AG09319 (cell line): ENCODE measurements around the gene RYR3.

Experiments used
- DNase-seq: peaks from one replicate; pipeline ENCODE4 v3.0.0-alpha.2; 2010; ENCODE audit warnings: low read depth; ENCODE audit errors: extremely low read depth
- TF ChIP-seq, protein P1 (sequence below): IDR thresholded peaks from 2 replicates; pipeline ENCODE4 v1.5.1; 2011; ENCODE audit warnings: low read depth, mild to moderate bottlenecking, inconsistent platforms, low read length, moderate library complexity

RYR3 gene

DNA sequence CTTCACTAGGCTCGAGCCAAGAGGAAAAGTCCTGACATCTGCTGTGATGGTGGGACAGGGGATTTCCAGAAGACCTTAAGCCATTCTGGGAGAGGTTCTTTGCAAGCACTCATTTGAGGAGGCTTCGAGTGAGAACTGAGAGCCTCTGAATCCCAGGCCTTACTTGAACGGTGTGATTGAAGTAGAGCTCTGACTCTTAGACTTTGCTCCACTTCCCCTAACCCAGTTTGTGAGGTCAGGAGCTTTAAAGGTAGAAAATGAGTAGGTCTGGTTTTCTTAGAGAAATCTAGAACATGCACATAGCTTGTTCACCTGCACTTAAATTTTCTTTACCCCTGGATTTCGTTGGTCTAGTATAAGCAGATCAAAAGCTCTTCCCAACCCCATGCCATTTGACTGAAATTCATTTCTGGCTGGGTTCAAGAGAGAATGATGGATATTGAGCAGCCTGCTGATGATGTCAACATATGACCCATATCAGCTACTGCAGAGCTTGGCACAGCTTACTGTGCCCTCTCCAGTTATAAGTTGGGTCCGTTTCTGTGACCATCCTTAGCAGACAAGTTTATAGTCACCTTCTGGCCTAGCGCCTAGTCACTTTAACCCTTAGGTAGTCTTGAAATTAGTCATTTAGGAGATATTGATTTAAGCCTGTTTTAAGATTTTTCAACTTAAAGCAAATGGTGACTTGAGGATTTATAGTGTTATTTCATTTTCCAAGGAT, 428.3 kb downstream of the RYR3 start:
- TF ChIP-seq, protein P1, sequence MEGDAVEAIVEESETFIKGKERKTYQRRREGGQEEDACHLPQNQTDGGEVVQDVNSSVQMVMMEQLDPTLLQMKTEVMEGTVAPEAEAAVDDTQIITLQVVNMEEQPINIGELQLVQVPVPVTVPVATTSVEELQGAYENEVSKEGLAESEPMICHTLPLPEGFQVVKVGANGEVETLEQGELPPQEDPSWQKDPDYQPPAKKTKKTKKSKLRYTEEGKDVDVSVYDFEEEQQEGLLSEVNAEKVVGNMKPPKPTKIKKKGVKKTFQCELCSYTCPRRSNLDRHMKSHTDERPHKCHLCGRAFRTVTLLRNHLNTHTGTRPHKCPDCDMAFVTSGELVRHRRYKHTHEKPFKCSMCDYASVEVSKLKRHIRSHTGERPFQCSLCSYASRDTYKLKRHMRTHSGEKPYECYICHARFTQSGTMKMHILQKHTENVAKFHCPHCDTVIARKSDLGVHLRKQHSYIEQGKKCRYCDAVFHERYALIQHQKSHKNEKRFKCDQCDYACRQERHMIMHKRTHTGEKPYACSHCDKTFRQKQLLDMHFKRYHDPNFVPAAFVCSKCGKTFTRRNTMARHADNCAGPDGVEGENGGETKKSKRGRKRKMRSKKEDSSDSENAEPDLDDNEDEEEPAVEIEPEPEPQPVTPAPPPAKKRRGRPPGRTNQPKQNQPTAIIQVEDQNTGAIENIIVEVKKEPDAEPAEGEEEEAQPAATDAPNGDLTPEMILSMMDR, result no peak
- DNase-seq, result no peak

- TF ChIP-seq, protein P1, result no peak
- DNase-seq, result no peak
These were observed 431.5 kb downstream of the RYR3 start for GRCh38 chr15:33742306-33742705.

DNA sequence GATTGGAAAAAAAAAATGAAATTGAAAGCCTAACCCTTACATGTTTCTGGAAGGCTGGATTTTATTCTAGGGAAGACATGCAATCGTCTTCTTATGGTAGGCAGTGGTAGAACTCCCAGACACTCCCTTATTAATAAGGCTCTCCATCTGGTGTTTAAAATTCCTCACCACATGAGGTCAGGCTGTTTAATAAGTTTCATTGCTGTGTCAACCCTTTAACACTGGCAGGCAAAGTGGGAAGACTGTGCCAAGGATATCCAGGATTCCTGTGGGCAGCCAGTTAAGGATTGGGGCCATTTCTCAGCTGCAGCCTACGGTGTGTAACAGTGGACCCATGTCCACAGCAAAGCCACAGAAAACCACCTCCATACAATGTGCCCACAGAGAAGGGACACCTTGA, 432.0 kb downstream of the RYR3 start:
- no peak for DNase-seq
- TF ChIP-seq, protein P1, result no peak

GRCh38 chr15:33746203-33746602, 435.4 kb downstream of the RYR3 start:
- TF ChIP-seq, protein P1, result no peak
- DNase-seq, result no peak

DNA sequence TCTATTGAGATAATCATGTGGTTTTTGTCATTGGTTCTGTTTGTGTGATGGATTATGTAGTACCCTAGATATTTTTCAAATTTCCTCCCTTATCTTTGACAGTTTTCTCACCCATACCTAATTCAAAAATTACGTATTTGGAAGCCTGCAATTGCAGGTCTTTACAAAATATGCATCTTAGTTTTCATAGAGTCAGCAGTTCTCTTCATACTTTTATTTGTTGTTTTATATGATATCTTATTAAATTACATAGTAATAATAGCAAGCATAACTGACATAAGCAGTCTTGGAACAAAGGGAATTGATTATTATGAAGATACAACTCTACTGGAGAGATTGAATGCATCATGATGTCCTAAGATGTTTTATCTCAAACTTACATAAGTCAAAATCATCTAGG, 442.2 kb downstream of the RYR3 start:
- TF ChIP-seq, protein P1, result no peak
- DNase-seq, result no peak

GRCh38 chr15:33754242-33754641, 443.5 kb downstream of the RYR3 start:
- DNase-seq, result no peak
- TF ChIP-seq, protein P1, result no peak

DNA sequence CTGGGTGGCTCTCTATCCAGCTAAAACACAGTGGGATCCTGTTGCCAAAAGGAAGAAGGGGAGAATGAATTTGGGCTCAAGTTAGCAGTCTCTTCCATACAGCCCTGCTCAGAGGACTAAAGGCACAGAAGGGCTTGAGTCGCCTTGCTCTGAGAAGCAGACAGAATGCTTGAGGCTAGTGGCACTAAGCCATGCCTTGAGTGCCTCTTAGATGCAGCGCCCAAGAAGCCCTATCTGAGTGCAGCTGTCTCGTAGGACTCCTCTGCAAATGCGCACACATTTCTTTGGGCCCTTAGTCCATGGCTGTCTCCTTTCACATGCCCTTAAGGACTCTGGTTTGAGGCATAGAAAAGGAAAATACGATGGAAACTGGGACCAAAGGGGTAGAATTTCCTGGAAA, 446.2 kb downstream of the RYR3 start:
- TF ChIP-seq, protein P1, result no peak
- DNase-seq, result no peak
